ENCODE results near the gene ATG2B.
"Not testable (repeated sequence)": the region's sequence is repeated elsewhere in the genome, so short reads cannot be mapped to it uniquely, and the experiment has no call there.

Gene ATG2B

DNA sequence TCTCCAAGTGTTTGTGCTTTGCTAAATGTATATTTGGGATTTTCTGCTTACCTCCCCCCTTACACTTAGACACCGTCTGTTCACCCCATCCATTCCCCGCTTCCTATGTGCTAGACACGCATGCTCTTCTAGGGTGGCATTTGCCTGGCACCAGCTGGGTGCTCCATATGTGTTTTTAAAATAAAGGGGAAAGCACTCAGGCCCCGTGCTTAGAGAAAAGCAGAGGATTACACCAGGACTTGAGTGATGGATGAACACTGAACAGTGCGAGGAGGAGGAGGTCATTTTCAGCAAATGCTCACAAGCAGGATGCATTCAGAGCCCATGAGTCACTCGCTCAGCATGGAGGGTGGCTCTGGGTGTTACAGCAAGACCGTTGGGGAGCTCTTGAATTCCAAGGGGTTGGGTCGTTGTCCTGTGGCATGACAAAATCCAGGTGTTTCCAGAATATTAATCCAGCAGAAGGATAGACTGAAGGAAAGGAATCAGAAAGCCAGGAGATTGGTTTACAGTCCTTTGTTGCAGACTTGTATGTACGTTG is 110.1 kb downstream of the ATG2B start:
- DNase-seq (ENCODE audit: low read depth in 2 of 2) = no peak

DNA sequence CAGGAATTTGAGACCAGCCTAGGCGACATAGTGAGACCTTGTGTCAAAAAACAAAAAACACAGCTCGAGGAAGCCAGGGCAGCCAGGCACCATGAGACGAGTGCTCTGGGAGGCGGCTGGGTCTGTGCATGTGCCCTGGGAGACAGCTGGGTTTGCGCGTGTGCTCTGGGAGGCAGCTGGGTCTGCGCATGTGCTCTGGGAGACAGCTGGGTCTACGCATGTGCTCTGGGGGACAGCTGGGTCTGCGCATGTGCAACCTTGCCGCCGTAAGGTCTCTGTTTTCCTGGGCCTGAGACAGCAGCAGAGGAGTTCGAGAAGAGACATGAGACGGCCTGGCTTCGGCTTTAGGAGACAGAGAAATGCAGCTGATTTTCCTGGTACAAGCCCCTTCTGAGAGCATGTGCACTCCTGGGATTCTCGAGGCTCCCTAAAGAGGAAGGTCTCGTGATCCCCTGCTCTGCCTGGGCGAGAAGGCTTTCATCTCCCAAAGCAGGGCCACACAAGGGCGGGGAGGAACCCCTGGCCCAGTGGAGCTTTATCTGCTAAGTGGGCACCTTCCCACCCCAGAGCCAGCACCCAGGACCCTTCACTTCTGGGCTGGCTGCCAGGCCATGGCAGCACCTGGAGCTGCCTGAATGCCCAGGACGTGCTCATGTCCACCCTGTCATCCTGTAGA is 110.7 kb downstream of the ATG2B start:
- DNase-seq (ENCODE audit: low read depth in 2 of 2) = no peak

DNA sequence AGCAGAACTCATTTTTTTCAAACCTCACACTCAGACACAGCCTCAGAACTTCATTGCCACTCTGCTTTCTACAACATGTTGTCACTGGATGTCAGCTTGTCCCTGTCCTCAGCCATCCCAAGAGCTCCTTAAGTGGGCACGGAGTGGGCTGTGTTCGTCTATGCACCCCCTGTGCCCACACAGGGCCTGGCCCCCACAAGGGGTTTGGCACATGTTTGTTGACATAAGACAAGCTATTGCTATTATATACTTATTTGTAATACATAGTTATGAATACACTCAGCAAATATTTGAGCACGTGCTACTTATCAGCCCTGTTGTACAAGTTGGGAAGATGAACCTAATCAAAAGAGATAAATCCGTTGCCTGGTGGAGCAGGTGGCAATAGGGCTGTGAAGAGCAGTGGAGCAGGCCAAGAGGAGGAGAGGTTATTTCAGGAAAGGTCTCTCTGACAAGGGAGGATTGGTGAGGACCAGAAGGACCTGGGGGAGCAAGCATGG is 111.4 kb downstream of the ATG2B start:
- DNase-seq (ENCODE audit: low read depth in 2 of 2) = no peak

DNA sequence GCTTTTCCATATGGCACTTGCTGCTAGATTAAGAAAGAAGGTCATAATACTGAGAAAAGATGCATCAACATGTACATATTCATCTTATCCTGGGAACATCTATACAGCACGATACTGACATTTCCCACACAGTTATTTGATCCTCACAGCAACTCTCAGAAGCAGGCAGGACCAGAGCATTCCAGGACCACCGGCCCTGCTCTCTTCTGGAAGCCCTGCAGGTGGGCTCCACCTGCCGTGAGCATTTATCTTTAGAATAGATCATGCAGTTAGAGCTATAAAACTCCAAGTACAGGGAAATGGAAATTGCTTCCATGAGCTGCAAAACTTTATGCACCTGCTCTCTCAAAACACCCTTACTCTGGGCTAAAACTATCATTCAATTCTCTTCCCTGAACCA is 112.7 kb downstream of the ATG2B start:
- no peak for DNase-seq (ENCODE audit: low read depth in 2 of 2)

- DNase-seq (ENCODE audit: low read depth in 2 of 2) = no peak
These were observed 114.1 kb downstream of the ATG2B start for GRCh38 chr14:96249029-96249428.

DNA sequence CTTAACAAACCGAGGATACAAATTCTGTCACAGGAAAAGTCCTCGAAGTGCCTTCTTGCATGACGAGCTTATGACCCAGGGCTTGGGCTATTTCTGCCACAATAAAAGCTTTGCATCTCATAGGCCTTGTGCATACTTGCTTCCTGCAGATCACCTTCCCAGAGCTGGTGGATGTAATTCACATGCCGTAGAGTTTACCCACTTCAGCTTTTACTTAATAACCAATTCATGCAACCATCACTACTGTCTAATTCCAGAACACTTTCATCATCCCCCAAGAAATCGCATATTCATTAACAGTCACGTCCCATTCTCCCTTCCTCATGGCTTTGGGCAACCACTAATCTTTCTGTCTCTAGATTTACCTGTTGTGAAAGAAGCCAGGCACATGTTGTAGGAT is 116.1 kb downstream of the ATG2B start:
- DNase-seq (ENCODE audit: low read depth in 2 of 2) = no peak

DNA sequence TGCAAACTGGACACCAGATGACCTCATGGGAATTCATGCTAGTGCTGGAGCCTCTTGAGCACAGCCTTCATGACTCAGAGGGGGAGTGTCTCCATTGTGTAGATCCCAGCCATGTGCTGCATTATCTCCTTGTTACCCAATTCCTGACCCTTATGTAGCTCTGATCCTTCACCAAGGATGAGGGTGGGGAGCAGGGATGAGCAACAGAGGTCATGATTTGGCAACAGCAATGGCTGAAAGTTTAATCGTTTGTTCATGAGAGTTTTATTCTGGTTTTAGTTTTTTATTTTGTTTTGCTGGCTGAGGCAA is 116.6 kb downstream of the ATG2B start:
- no peak for DNase-seq (ENCODE audit: low read depth in 2 of 2)

DNA sequence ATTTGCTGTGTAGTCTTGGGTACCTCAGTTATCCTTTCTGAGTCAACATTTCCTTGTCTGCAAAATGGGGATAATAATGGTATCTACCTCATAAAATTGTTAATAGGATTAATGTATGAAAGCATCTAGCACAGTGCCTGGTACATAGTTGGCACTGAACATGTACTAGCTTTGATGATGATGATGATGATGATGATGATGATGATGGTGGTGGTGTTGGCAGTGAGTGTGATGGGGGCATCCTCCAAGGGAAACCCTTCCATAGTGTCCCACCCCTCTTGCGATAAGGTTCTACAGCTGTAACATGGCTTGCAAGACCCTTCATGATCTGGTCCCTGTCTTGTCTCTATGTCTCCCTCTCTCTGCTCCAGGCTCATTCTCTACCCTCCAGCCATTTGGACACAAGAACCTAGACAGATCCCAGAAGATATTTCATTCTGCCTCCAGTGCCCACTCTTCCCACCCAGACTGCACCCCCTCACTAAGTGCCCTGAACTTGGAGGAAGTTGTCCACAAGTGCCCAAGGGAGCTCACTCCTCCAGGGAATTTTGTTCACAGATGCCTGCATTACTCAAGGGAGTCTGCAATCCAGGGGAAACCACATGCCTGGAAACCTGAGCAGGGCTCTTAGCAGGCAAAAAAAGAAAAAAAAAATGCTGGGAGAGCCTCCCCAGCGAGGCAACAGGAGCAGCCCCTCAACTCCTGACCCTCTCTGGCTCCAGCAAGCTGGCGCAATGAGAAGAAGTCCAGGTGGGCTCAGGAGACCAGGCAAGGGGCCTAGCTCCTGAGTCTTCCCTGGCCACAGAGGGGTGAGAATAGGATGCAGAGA is 117.2 kb downstream of the ATG2B start:
- no peak for DNase-seq (ENCODE audit: low read depth in 2 of 2)

DNA sequence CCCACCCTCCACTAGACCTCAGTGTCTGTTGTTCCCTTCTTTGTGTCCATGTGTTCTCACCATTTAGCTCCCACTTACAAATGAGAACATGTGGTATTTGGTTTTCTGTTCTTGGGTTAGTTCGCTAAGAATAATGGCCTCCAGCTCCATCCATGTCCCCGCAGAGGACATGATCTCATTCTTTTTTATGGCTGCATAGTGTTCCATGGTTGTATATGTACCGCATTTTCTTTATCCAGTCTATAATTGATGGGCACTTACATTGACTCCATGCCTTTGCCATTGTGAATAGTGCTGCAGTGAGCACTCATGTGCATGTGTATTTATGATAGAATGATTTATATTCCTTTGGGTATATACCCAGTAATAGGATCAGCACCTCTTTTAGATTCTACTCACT is 118.1 kb downstream of the ATG2B start:
- DNase-seq (ENCODE audit: low read depth in 2 of 2) = not testable (repeated sequence)

- DNase-seq (ENCODE audit: low read depth in 2 of 2) = no peak
These were observed 119.4 kb downstream of the ATG2B start for GRCh38 chr14:96243785-96244184.

DNA sequence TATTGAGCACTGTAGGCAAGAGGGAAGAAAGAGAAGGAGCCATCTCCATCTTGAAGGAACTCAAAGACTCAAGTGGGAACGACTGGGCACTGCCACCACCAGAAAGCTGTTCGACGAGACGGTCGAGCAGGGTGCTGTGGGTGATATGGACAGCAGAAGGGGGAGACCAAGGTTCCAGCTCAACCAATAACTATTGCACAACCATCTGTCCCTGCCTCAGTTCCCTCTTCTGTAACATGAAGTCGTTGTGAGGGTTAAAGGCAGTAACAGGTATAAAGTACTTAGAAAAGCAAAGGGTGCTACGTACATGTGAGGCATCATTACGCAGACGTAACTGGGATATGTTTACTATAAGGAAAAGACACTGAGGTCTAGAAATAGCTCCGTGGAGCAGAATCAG is 121.0 kb downstream of the ATG2B start:
- DNase-seq (ENCODE audit: low read depth in 2 of 2) = no peak

- DNase-seq (ENCODE audit: low read depth in 2 of 2) = no peak
These were observed 122.5 kb downstream of the ATG2B start for GRCh38 chr14:96240641-96241040.

- DNase-seq (ENCODE audit: low read depth in 2 of 2) = no peak
These were observed 123.4 kb downstream of the ATG2B start for GRCh38 chr14:96239711-96240141.

- no peak for DNase-seq (ENCODE audit: low read depth in 2 of 2)
These were observed 124.4 kb downstream of the ATG2B start for GRCh38 chr14:96238676-96239265.

DNA sequence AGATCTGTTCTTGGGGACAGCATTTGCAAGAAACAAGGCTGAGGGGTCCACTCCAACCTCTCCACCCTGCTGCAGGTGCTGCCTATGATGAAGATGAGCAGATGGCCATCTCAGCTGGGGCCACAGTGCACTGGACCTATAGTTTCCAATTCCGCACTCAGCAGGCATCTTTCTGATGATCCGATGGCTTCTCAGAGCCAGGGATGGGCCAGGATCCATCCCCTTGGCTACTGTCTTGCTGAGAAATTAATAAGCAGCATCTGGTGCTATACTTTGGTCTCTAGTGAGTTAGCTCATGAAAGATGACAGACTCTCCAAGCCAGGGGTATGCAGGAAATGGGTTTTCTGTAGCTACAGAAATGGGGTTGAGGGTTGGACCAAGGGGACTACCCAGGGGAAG is 125.5 kb downstream of the ATG2B start:
- DNase-seq (ENCODE audit: low read depth in 2 of 2) = no peak

DNA sequence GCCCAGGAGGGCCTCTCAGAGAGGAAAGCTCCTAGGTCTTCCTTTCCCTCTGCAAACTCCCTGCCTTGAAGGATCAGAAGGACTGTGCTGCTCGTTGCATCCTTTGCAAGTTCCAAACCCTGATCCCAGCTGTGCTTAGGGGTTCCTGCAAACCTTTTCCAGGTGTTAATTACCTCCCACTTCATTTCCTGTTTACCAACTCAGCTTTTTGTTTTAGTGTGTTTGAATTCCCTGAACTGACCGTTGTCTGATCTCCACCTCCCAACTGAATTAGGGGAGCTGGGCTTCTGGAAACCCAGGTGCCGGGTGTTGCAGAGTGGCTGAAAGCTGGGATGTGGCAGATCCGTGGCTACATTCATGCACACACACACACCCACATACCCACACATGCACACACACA is 127.7 kb downstream of the ATG2B start:
- DNase-seq (ENCODE audit: low read depth in 2 of 2) = no peak

DNA sequence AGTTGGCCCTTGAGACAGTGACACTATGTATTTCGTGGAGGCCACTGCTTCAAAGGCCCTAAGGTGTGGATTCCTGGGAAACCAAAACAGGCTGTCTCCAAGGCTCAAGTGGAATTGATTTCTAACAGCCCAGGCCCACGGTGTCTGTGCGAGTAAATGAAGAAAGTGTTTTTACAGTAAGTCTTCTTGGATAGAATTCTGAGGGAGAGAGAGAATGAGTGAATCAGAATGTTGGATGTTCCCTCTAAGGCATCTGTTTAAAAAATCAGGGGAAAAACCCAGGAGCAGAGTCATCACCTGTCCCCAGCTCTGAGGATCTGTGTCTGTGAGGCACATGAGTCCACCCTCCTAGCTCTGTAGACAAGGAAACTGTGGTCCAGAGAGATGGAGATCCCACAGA is 129.5 kb downstream of the ATG2B start:
- DNase-seq (ENCODE audit: low read depth in 2 of 2) = no peak

GRCh38 chr14:96232506-96232905 is 130.6 kb downstream of the ATG2B start:
- no peak for DNase-seq (ENCODE audit: low read depth in 2 of 2)

- DNase-seq (ENCODE audit: low read depth in 2 of 2) = no peak
These were observed 131.5 kb downstream of the ATG2B start for GRCh38 chr14:96231526-96232130.

DNA sequence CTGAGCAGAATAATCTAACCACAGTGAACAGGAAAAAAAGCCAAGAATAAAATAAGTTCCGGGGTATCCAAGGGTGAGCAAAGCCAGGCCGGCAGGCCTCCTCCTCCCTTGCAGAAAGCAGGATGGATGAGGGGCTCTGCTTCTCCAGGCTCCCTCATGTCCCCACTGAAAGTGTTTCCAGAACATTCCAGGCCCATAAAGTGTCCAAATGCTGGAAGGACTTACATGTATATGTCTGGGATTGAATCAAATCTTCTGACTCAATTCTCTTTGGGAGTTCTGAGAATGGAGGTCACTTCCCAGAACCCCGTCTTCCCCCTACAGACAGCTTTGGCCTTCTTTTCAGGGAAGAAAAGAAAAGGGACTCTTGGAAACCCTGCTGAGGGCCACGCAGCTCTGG is 132.1 kb downstream of the ATG2B start:
- no peak for DNase-seq (ENCODE audit: low read depth in 2 of 2)

DNA sequence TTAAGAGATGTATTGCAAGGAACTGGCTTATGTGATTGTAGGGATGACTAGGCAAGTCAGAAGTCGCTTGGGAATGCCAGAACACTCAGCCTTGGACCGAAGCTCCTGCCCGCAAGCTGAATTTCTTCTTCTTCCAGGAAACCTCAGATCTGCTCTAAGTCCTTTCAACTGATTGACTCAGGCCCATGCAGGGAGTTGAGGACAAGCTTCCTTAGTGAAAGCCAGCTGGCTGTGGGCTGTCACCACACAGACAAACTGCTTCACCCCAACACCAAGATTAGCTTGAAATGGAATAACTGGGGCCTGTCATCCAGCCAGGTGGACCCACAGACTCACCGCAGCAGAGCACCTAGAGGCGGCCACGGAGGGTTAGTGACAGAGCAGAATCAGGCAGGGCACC is 133.8 kb downstream of the ATG2B start:
- no peak for DNase-seq (ENCODE audit: low read depth in 2 of 2)
